SU-DHL-6 (cell line): ENCODE measurements around the gene CCP110.

Experiments used
- CTCF ChIP-seq: fragments of 200-600 bp; sonication (generic); IDR thresholded peaks from one replicate; pipeline ENCODE4 v1.5.1; 2017; ENCODE audit warnings: antibody characterized with exemption, mild to moderate bottlenecking, low read length, moderate library complexity; ENCODE audit not compliant: insufficient read depth, poor library complexity, severe bottlenecking
- EZH2phosphoT487 ChIP-seq: fragments of 200-600 bp; sonication (generic), shearing (Covaris generic); conservative IDR thresholded peaks from 2 replicates; pipeline ENCODE4 v1.6.1; 2018; ENCODE audit warnings: mild to moderate bottlenecking, antibody characterized with exemption, low read length, moderate library complexity, mixed read lengths

- TF ChIP-seq CTCF (no peak), EZH2phosphoT487 (no peak)
Measured at GRCh38 chr16:19485611-19486010, 38.1 kb upstream of the CCP110 start.
